Coronary artery (tissue), 2 donors: Measurements from ENCODE around the gene SELENOS.

ENCODE experiments used
- DNase-seq: peaks from one replicate; pipeline ENCODE4 v3.0.0-alpha.2; 2017; ENCODE audit warnings: low spot score
- H3K27ac ChIP-seq, 2 donors: fragments of 200-600 bp; sonication (generic); one replicate each; pipeline ENCODE4 v1.5.1; 2016 to 2019
- H3K4me3 ChIP-seq: fragments of 200-600 bp; sonication (generic); 2 replicates; pipeline ENCODE4 v1.5.1; 2016; ENCODE audit warnings: mild to moderate bottlenecking, moderate library complexity
- CTCF ChIP-seq: fragments of 200-600 bp; sonication (generic); IDR thresholded peaks from one replicate; pipeline ENCODE4 v1.5.1; 2019; ENCODE audit warnings: antibody characterized with exemption

The SELENOS gene

GRCh38 chr15:101225658-101226057 is 51.6 kb downstream of the SELENOS start:
- TF ChIP-seq CTCF: no peak
- no peak overlapping the region for H3K4me3 ChIP-seq
- DNase-seq: no peak
- no peak overlapping the region for H3K27ac ChIP-seq
